Nephron (organoid): ENCODE measurements around the gene CARD14.
A peak's percentile ranks its signal among the peaks of the same experiment; 100 is the strongest.
"Not testable (repeated sequence)": the region's sequence is repeated elsewhere in the genome, so short reads cannot be mapped to it uniquely, and the experiment has no call there.

ENCODE experiments used
- H3K27ac Mint-ChIP-seq, 3 experiments: 2 replicates each; pipeline ENCODE4 v1.8.0; 2020; ENCODE audit warnings: mixed read lengths in 3 of 3, mild to moderate bottlenecking in 2 of 3, moderate library complexity in 1 of 3
- H3K27me3 Mint-ChIP-seq: 2 replicates; pipeline ENCODE4 v1.8.0; 2021; ENCODE audit warnings: low read depth, mild to moderate bottlenecking, moderate library complexity, mixed read lengths
- H3K36me3 Mint-ChIP-seq: 2 replicates; pipeline ENCODE4 v1.8.0; 2020; ENCODE audit warnings: low read depth, mixed read lengths
- H3K4me1 Mint-ChIP-seq: 2 replicates; pipeline ENCODE4 v1.8.0; 2020; ENCODE audit warnings: mixed read lengths
- H3K4me3 Mint-ChIP-seq, 3 experiments: 2 replicates each; pipeline ENCODE4 v1.8.0; 2020; ENCODE audit warnings: mild to moderate bottlenecking in 3 of 3, mixed read lengths in 3 of 3, moderate library complexity in 2 of 3
- H3K9me3 Mint-ChIP-seq: 2 replicates; pipeline ENCODE4 v1.8.0; 2020; ENCODE audit warnings: mixed read lengths
- TF ChIP-seq, protein P1 (sequence below), 3 experiments: fragments of 200-600 bp; sonication (generic); IDR thresholded peaks; one replicate each; pipeline ENCODE4 v1.5.0; 2021; ENCODE audit warnings: antibody characterized with exemption in 3 of 3; ENCODE audit not compliant: unreplicated experiment in 3 of 3

CARD14 gene

GRCh38 chr17:80195671-80196529 is 26.1 kb downstream of the CARD14 start:
- Mint-ChIP-seq H3K27me3 (peaks cover 9% of the 10 kb centered on the region), H3K4me3 (no peak overlapping the region), H3K4me1 (peaks cover 19% of the 10 kb centered on the region), H3K36me3 (no peaks in the 10 kb centered on the region), H3K27ac (peak overlapping the region in 2 of 3 experiments; percentile 60 to 65), H3K9me3 (no peaks in the 10 kb centered on the region)
- TF ChIP-seq, protein P1, sequence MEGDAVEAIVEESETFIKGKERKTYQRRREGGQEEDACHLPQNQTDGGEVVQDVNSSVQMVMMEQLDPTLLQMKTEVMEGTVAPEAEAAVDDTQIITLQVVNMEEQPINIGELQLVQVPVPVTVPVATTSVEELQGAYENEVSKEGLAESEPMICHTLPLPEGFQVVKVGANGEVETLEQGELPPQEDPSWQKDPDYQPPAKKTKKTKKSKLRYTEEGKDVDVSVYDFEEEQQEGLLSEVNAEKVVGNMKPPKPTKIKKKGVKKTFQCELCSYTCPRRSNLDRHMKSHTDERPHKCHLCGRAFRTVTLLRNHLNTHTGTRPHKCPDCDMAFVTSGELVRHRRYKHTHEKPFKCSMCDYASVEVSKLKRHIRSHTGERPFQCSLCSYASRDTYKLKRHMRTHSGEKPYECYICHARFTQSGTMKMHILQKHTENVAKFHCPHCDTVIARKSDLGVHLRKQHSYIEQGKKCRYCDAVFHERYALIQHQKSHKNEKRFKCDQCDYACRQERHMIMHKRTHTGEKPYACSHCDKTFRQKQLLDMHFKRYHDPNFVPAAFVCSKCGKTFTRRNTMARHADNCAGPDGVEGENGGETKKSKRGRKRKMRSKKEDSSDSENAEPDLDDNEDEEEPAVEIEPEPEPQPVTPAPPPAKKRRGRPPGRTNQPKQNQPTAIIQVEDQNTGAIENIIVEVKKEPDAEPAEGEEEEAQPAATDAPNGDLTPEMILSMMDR (IDR thresholded peaks at IDR 0.05; ENCODE audit: unreplicated experiment in 3 of 3), result peak; percentile 77 to 86 (median 78)

GRCh38 chr17:80196652-80197051 is 26.8 kb downstream of the CARD14 start:
- TF ChIP-seq, protein P1 (IDR thresholded peaks at IDR 0.05; ENCODE audit: unreplicated experiment in 3 of 3), result no peak
- H3K4me3 Mint-ChIP-seq, result no peak overlapping the region
- peaks cover 16% of the 10 kb centered on the region for H3K4me1 Mint-ChIP-seq
- H3K9me3 Mint-ChIP-seq, result no peaks in the 10 kb centered on the region
- peaks cover 9% of the 10 kb centered on the region for H3K27me3 Mint-ChIP-seq
- no peak overlapping the region for H3K27ac Mint-ChIP-seq
- no peaks in the 10 kb centered on the region for H3K36me3 Mint-ChIP-seq

- peaks cover 9% of the 10 kb centered on the region for H3K4me1 Mint-ChIP-seq
- no peak overlapping the region for H3K4me3 Mint-ChIP-seq
- H3K27ac Mint-ChIP-seq, result peak overlapping the region in 1 of 3 experiments; percentile 11
- no peaks in the 10 kb centered on the region for H3K9me3 Mint-ChIP-seq
- TF ChIP-seq, protein P1 (IDR thresholded peaks at IDR 0.05; ENCODE audit: unreplicated experiment in 3 of 3), result no peak
- no peaks in the 10 kb centered on the region for H3K36me3 Mint-ChIP-seq
- peaks cover 6% of the 10 kb centered on the region for H3K27me3 Mint-ChIP-seq
Measured at GRCh38 chr17:80198144-80198661, 28.4 kb downstream of the CARD14 start.

DNA sequence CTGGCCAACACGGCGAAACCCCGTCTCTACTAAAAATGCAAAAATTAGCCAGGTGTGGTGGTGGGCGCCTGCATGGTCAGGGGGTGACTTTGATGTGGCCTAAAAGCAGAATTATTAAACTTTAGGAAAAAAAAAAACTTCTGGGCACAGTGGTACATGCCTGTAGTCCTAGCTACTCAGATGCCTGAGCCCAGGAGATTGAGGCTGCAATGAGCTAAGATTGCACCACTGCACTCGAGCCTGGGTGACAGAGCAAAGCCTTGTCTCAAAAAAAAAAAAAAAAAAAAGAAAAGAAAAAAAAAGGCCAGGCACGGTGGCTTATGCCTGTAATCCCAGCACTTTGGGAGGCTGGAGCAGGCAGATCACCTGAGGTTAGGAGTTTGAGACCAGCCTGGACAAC is 29.5 kb downstream of the CARD14 start:
- not testable (repeated sequence) for H3K27me3 Mint-ChIP-seq, H3K27ac Mint-ChIP-seq, H3K36me3 Mint-ChIP-seq, H3K9me3 Mint-ChIP-seq, H3K4me1 Mint-ChIP-seq, H3K4me3 Mint-ChIP-seq

DNA sequence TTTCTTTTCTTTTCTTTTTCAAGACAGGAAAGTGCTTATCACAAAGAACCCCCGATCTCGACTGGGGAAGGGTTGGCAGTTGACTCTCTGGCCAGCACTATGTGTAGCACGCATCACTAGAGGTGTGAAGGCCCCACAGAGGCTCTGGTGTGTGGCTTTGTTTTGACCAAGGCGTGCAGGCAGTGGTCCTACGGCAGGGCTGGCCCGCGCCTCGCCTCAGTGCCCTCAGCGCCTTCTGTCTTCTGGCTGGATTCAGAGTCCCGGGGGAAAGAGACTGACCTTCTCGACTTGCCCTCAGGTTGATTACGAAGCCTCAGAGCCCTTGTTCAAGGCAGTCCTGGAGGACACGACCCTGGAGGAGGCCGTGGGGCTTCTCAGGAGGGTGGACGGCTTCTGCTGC is 31.6 kb downstream of the CARD14 start:
- Mint-ChIP-seq H3K27me3 (no peaks in the 10 kb centered on the region), H3K4me3 (no peak overlapping the region), H3K9me3 (no peaks in the 10 kb centered on the region), H3K4me1 (peaks cover 9% of the 10 kb centered on the region), H3K36me3 (no peaks in the 10 kb centered on the region), H3K27ac (no peak overlapping the region)
- TF ChIP-seq, protein P1 (IDR thresholded peaks at IDR 0.05; ENCODE audit: unreplicated experiment in 3 of 3), result no peak

DNA sequence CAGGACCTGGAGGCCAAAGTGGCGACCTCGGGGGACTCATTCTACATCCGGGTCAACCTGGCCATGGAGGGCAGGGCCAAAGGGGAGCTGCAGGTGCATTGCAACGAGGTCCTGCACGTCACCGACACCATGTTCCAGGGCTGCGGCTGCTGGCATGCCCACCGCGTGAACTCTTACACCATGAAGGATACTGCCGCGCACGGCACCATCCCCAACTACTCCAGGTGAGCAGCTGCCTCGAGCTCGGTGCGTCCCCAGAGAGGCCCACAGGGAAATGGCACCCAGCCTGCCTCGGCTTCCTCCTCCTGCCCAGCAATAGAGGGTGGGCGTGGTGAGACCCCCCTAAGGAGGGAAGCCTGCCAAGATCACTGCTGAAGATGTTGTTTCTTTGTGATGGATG is 32.4 kb downstream of the CARD14 start:
- Mint-ChIP-seq H3K9me3 (no peaks in the 10 kb centered on the region), H3K36me3 (no peaks in the 10 kb centered on the region), H3K27me3 (no peaks in the 10 kb centered on the region), H3K27ac (no peak overlapping the region), H3K4me3 (no peak overlapping the region), H3K4me1 (peaks cover 9% of the 10 kb centered on the region)
- TF ChIP-seq, protein P1 (IDR thresholded peaks at IDR 0.05; ENCODE audit: unreplicated experiment in 3 of 3), result no peak
